WI38 (cell line): Measurements from ENCODE around the gene RALBP1.
A peak's percentile ranks its signal among the peaks of the same experiment; 100 is the strongest.
"Not testable (repeated sequence)": the region's sequence is repeated elsewhere in the genome, so short reads cannot be mapped to it uniquely, and the experiment has no call there.

Source experiments
- H3K4me3 ChIP-seq: 2 replicates; pipeline ENCODE4 v1.5.1; 2011; ENCODE audit warnings: low read depth, mild to moderate bottlenecking, control low read depth, low read length
- TF ChIP-seq, protein P1 (sequence below): IDR thresholded peaks from 2 replicates; pipeline ENCODE4 v1.5.1; 2012; ENCODE audit warnings: low read depth, mild to moderate bottlenecking, control low read depth, low read length

Gene RALBP1

DNA sequence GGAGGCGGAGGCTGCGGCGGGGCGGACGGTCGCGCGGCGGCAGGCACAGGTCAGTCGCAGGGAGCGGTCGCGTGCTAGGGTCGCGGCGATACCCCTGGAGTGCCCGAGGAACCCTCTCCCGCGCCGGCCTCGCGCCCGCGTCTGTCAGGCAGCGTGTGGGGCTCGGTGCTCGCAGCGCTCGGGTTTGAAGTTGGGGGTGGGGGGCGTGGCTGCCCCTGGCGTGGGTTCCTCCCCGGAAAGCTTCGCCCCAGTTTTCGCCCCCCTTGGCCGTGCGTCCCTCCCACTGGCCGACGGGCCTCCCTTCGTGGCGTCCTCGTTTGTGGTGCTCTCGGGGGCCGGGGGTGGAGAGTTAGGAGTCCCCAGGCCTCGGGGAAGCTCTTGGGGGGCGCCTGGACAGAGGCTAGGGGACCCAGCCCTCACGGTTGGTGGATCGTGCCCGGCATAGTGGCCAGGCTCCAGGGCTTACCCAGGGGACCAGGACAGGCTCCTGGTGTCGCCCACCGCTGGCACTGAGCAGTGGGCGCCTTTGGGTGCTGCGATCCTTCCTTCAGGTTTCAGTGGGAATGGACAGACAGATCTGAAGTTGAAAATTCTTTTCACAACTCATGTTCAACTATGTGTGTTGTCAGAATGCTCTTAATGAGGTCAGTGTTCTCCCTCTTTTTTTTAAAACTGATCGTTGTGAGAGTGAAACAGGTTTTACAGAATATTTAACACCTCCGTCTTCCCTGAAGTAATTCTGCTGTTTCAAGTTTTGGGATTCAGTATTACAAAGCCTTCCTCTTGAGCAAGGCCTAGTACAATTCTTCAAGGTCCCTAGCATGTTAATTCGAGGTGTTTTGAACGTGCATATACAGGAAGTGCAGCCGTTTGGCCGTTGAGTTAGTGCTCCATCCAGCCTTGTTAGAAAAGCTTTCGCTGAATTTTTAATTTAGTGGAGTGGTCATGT lies 604 bp downstream of the RALBP1 start:
- H3K4me3 ChIP-seq, result peak overlapping the region; percentile 95
- TF ChIP-seq, protein P1, sequence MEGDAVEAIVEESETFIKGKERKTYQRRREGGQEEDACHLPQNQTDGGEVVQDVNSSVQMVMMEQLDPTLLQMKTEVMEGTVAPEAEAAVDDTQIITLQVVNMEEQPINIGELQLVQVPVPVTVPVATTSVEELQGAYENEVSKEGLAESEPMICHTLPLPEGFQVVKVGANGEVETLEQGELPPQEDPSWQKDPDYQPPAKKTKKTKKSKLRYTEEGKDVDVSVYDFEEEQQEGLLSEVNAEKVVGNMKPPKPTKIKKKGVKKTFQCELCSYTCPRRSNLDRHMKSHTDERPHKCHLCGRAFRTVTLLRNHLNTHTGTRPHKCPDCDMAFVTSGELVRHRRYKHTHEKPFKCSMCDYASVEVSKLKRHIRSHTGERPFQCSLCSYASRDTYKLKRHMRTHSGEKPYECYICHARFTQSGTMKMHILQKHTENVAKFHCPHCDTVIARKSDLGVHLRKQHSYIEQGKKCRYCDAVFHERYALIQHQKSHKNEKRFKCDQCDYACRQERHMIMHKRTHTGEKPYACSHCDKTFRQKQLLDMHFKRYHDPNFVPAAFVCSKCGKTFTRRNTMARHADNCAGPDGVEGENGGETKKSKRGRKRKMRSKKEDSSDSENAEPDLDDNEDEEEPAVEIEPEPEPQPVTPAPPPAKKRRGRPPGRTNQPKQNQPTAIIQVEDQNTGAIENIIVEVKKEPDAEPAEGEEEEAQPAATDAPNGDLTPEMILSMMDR, result no peak

- peak overlapping the region; percentile 95 for H3K4me3 ChIP-seq
These were observed 1.6 kb downstream of the RALBP1 start for GRCh38 chr18:9476949-9477348.

DNA sequence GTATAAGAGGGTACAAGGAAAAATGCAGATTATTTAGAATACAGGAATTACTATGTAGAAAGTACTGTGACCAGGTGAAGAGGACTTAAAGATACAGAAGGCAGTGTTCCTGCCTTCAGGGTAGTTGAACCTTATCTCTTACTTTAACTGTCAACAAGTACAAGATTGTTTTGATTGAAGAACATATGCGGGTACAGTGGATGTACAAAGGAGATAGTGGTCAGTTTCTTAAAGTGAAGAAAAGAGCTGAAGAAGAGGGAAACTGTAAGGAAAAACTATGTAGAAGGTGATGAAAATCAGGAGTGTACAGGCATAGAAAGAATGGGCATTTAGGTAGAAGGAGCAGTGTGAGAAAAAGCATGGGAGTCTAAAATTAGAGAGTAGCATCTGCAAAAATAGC lies 2.2 kb downstream of the RALBP1 start:
- H3K4me3 ChIP-seq, result no peak overlapping the region
- TF ChIP-seq, protein P1, result no peak

DNA sequence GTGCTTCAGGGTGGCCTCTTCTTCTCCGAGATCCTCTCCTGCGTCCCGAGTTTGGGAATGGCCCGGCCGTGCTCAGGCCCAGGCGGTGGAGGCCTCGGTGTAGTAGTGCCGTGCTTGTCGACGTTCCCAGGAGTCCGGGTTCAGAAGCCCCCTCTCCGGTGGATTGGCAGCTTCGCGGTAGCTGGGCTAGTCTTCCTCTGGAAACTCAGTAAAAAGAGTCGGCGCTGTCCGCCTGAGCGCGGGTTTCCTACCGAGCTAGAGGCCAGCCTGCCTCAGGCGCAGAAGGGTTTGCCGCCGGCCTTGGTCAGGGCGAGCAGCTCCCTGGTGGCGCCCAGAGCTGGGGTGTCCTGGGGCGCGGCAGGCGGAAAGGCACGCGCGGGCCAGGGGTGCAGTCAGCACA lies 3.2 kb downstream of the RALBP1 start:
- H3K4me3 ChIP-seq, result no peak overlapping the region
- TF ChIP-seq, protein P1, result no peak

- H3K4me3 ChIP-seq, result no peak overlapping the region
- TF ChIP-seq, protein P1, result no peak
These were observed 7.5 kb downstream of the RALBP1 start for GRCh38 chr18:9482790-9483189.

GRCh38 chr18:9483526-9483925 lies 8.2 kb downstream of the RALBP1 start:
- no peak overlapping the region for H3K4me3 ChIP-seq
- TF ChIP-seq, protein P1, result no peak

DNA sequence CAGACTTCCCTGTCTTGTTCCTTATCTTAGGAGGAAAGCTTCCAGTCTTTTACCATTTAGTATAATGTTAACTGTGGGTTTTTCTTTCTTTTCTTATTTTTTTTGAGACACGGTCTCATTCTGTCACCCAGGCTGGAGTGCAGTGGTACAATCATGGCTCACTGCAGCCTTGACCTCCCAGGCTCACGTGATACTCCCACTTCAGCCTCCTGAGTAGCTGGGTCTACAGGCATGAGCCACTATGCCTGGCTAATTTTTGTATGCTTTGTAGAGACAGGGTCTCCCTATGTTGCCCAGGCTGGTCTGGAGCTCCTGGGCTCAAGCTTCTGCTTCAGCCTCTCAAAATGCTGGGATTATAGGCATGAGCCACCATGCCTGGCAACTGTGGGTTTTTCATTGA lies 9.5 kb downstream of the RALBP1 start:
- not testable (repeated sequence) for H3K4me3 ChIP-seq

DNA sequence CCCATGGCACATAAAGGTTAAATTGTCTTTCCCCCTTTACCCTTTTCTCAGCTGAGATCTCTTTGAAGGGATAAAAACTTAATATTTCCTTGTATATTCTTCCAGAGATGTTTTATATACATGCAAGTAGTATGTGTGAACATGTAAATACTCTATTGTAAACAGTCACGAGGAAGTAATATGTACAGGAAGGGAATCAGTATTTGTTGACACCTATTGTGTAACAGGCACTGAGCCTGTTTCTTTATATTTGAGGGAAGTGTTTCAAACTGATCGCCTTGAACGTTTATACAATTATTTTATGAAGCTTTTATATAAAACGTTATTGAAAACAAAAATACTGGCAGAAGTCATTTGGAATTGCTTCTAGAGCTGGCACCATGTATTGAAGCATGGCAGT lies 13.2 kb downstream of the RALBP1 start:
- TF ChIP-seq, protein P1, result no peak

More for the DNA sequence above, 13.2 kb downstream of the RALBP1 start:
- no peak overlapping the region for H3K4me3 ChIP-seq
